RPMI7951 (cell line): ENCODE results near the gene GRPR. TPM values are rescaled to one million over a fixed set of nuclear protein-coding genes. Genes with fewer than 3 reads are reported as not detected.
"Not testable (repeated sequence)": the region's sequence is repeated elsewhere in the genome, so short reads cannot be mapped to it uniquely, and the experiment has no call there.

Experiments
- DNase-seq: peaks from one replicate; pipeline ENCODE4 v3.0.0-alpha.2; 2012; ENCODE audit warnings: low read depth
- total RNA-seq: library from RNA; depleted of rRNA; stranded (reverse); fragments of >200 nt; shearing (Covaris generic); gene quantifications from 2 replicates; pipeline ENCODE4 v1.2.3, GENCODE V29; 2014

Gene GRPR
- total RNA-seq, 1 experiment from 2014 or later, result 0.60 TPM

- no peak for DNase-seq
Measured at GRCh38 chrX:16137416-16138107, 14.2 kb downstream of the GRPR start.

DNA sequence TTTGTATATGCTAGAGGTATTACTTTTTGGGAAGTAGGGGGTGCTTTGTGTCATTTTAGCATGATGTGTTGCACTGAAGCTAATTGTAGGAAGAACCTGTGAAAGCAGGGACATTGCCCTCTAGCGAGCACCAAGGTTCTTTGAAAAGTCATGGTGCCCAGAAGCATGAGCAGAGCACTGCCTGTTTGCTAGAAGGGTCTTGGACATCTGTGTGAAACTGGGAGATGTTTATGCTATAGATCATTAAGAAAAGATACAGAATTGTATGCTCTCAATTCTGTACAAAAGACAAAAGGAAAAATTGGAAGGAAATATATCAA is 14.7 kb downstream of the GRPR start:
- peak; percentile 28 for DNase-seq

GRCh38 chrX:16140448-16140847 is 17.1 kb downstream of the GRPR start:
- DNase-seq, result no peak

DNA sequence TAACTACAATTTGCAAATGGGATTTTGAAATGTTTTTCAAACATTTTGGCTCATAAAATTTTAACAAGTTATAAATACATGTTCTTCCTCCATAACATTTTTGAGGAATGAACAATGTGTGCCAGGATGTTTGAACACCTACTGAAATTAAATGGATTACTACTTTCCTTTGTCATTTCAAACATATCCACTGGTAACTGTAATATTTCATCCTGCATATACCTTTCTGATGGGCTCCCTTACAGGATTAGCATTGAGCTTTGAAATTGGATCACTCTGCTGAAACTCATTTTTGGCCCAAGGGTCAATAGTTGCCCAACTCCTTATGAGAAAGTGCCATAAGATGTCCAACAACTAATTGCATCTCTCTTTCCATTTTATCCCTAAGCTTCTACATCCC is 17.6 kb downstream of the GRPR start:
- no peak for DNase-seq

DNA sequence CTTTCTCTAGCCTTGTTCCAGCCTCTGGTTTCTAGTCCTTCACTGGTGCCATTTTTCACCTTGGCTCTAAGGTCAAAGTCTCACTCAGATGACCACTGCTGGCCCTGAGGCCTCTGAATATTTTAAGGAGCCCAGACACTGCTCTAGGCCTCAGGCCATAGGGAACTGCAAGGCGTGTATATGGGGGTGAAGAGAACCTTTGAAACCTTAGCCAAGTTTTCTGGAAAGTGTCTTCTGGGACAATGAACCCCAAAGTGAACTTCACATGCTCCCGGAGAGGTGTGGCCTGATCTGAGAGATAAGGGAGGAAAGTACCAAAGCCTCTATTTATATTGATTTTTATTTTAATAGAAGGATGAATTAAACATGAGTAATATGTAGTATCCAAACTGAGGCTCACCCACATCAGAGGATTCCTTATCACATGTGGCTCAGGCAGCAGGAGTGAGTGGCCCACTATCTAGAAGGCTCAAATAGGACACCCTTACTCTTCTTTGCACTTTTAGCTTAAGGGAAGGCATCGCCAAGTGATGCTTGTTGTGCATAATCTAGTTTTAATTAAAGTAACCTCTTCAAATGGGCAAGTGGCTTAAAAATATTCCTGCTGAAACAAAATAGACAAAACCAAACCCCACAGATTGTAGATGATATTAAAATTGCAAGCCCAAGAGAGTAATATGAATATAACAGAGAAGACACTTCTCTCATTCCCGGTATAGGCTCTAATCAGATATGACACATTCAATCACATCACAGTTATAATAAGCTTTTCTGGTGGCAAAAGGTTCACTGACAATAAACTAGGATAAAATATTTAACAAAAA is 18.3 kb downstream of the GRPR start:
- DNase-seq, result no peak

DNA sequence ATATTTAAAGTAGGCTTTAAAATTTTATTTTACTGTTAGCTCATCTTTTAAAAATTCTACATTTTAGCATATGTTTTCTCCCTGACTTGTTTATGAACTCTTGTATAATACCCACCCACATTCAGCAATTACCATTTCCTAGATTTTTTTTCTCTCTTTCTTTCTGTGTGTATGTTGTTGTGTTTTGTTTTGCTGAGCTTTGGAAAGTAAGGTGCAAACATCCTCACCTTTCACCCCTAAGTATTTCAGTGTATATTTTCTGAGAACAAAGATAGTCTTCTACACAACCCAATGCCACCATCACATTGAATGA is 18.8 kb downstream of the GRPR start:
- DNase-seq, result no peak

DNA sequence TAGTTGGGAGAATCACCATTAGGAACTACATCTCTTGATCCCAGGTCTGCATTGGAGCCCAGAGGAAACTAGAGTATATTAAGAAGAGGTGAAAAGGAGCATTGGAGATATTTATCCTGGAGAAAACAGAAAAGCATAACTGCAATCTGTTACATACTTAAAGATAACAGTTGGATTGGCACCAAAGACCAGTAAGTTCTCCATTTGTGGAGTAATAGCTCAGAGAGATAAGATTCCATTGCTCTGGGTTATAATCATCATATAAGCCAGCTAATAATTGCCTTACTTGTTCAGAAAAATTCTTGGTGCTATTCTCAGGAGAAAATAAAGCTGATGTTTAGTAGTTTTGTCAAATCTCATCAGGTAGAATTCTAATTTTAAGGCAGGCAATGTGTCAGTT is 20.6 kb downstream of the GRPR start:
- DNase-seq, result no peak

GRCh38 chrX:16144420-16144819 is 21.1 kb downstream of the GRPR start:
- DNase-seq, result peak; percentile 5

- DNase-seq, result not testable (repeated sequence)
Measured at GRCh38 chrX:16145093-16145492, 21.7 kb downstream of the GRPR start.

GRCh38 chrX:16145656-16146055 is 22.3 kb downstream of the GRPR start:
- no peak for DNase-seq

DNA sequence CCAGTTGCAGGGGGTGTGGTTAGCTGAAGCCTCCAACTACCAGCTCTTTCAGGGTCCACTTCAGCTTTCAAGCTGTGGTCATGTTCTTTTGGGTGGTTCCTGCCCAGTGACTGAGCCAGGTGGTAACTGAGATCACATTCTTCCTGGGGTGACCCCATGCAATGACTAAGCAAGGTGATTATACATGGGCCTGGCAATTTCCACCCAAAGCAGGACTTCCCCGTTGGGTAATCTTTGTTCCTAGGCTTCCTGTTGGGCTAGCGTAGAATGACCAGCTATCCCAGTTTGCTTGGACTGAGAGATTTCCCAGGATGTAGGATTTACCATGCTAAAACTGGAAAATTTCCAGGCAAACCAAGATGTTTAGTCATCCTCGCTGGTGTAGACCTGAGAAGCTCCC is 25.5 kb downstream of the GRPR start:
- DNase-seq, result peak; percentile 57

DNA sequence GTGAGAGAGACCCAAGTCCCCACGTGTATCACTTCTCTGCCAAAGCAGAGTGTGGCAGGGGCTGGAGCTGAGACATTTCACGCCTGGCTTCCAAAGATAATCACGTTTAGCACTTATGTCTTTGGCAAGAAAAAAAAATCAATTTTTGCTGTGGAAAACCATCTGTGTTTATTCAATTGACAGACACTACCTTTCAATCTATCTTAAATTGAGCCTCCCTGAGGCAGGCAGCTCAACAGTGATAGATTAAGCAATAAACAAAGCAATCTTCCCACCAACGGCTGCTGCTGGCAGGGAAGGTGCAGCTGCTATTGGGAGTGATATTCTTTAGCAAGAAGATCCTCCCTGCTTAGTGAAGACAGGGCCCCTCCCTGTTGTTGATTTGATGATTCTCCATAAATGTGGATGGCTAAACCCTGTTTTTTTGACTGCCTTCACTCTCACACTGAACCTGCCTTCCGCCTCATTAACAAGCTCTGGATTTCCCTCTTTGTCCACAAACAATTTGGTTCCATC is 32.3 kb downstream of the GRPR start:
- no peak for DNase-seq

DNA sequence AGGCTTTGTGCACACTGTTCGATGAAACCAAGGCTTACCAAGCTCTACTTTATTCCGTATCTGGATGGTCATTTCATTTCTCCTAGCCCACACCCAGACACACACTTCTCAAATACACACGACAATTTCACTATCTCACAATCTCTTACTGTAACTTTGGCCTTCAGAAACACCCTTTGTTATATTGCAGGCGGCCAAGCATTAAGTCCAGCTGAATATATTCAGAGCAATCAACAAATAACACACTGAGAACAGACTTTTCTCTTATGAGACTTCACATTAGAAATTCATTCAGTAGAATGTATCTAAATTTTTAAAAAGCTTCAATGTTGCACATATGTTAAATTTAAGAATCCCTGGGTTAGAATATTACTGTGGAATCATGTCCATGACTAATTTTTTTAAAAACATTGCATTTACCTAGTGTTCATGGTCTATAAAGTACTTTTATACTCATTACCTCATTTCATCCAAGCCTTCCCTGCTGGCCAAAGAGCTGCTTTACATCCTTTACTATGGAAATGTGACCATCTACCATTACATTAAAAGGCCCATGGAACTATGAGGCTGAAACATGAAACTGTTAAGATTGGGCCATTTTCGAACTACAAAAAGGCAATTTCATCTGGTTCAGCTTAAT is 33.4 kb downstream of the GRPR start:
- DNase-seq, result no peak

DNA sequence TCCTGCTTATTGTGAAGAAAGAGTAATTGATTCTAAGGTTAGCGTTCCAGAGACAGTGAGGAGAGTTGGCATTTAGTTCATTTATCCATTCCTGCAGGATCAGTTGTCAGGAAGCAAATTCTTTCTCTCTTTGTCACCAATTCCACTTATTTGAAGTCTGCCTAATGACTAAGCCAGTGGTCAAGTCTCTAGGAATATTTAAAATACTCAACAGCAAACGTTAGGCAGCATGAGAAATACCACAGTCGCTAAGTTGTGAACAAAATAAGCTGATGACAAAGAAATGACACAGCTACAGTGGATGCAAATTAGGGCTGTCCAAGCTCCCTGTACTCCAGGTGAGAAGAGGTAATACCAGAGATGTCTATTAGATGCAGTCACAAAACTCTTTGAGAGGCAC is 37.4 kb downstream of the GRPR start:
- DNase-seq, result peak; percentile 91

- not testable (repeated sequence) for DNase-seq
Measured at GRCh38 chrX:16161173-16161572, 37.8 kb downstream of the GRPR start.

GRCh38 chrX:16162391-16162790 is 39.0 kb downstream of the GRPR start:
- DNase-seq, result no peak

DNA sequence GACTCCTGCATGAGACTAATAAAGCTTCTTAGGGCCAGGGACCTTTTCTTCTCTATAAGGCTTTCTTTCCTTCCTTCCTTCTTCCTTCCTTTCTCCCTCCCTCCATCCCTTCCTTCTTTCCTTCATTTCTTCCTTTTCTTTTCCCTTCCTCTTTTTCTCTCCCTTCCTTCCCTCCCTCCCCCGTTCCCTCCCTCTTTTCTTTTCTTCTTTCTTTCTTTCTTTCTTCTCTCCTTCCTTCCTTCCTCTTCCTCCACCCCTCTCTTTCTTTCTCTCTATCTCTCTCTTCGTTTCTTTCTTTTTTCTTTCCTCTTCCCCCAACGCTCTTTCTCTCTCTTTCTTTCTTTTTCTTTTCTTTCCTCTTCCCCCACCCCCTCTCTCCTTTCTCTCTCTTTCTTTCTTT is 41.4 kb downstream of the GRPR start:
- DNase-seq, result no peak

GRCh38 chrX:16167181-16167580 is 43.8 kb downstream of the GRPR start, which contains the start of gene MAGEB17:
MAGEB17 (plus strand) TSS chrX:16167481; CDS start chrX:16170383, 2,902 bp downstream.
- no peak for DNase-seq

- DNase-seq, result no peak
Measured at GRCh38 chrX:16171039-16171438, 47.7 kb downstream of the GRPR start.

DNA sequence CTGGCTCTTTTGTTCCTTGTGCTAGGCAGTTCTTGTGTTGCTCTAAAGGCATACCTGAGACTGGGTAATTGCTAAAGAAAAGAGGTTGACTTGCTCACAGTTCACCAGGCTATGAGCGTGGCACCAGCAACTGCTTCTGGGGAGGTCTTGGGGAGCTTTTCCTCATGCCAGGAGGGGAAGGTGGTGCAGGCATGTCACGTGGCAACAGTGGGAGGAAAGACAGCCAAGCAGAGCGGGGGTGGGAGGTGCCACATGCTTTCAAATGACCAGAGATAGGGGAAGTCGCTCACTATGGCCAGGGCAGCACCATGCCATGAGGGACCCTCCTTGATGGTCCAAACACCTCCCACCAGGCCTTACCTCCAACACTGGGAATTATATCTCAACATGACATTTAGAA is 48.6 kb downstream of the GRPR start:
- no peak for DNase-seq

DNA sequence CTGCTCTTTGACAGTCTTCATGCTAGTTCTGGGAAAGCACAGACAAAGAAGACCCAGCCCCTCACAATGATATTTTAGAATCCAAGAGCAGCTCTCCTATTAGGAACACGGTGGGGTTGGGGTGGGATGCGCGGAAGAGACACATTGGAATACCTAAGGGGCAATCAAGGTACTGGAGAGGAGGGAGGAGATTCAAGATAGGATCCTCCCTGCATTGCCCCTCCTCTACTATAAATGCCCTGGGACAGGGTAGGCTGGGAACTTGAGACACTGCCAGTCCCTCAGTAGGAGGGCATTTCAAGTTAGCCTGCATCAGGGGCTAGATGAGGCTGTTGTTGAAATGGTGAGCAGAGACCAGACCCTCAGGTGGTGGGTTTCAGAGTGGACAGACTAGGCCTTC is 49.0 kb downstream of the GRPR start:
- no peak for DNase-seq

DNA sequence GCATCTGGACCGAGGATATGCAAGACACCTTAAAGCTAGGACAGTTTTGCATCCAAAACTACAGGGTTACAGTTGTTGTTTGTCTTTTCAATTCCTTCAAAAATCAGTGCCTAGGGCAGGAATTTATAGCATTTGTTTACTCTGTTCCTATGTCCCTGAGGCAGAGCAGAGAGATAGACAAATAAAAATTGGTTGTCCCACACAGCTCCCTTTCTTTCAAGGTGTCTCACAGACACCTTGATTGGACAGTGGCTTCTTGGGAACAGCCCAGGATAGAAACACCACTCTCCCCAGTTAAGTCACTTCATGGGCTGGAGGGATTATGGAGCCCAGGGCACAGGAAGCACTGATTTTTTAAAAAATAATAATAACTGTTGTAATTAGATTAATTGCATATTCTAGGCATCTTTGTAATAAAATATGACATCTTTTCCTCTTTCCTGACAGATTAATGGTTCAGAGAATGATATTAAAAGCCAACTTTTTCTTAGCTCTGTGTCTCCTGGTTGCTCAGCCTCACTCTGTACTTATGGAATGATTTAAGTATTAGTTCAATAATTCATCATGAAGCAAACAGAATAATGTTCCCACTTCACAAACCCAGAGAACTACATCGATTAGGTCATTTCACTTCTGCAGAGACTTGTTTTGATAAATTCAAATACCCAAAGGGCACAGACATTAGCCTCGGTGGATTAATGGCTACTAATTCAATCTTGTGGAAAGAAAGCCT is 52.1 kb downstream of the GRPR start:
- DNase-seq, result no peak
